Vagina (tissue), 2 donors: ENCODE data around the gene ZBTB12. TPM values are rescaled to one million over a fixed set of nuclear protein-coding genes. Genes with fewer than 3 reads are reported as not detected.
A peak's percentile ranks its signal among the peaks of the same experiment; 100 is the strongest.

Source experiments
- DNase-seq, 2 donors: peaks; one replicate each; pipeline ENCODE4 v3.0.0-alpha.2; 2017; ENCODE audit errors: extremely low spot score in 2 of 2
- H3K27ac ChIP-seq: fragments of 200-600 bp; sonication (generic); one replicate; pipeline ENCODE4 v1.5.1; 2019
- H3K27me3 ChIP-seq: fragments of 200-600 bp; sonication (generic); one replicate; pipeline ENCODE4 v1.5.1; 2019
- H3K36me3 ChIP-seq, 2 donors: fragments of 200-600 bp; sonication (generic); one replicate each; pipeline ENCODE4 v1.5.1; 2017 to 2019
- H3K4me1 ChIP-seq: fragments of 200-600 bp; sonication (generic); one replicate; pipeline ENCODE4 v1.5.1; 2019
- H3K4me3 ChIP-seq, 2 donors: fragments of 200-600 bp; sonication (generic); 1 replicate in 1 of 2; 2 replicates in 1 of 2; pipeline ENCODE4 v1.5.1; 2016 to 2019
- H3K9me3 ChIP-seq: fragments of 200-600 bp; sonication (generic); one replicate; pipeline ENCODE4 v1.5.1; 2019
- CTCF ChIP-seq, 3 experiments: fragments of 450-650 bp in 2 of 3; fragments of 200-600 bp in 1 of 3; sonication (generic) in 1 of 3; IDR thresholded peaks; one replicate each; pipeline ENCODE4 v1.5.1; 2017 to 2019; ENCODE audit warnings: antibody characterized with exemption in 3 of 3, mild to moderate bottlenecking in 2 of 3, moderate library complexity in 2 of 3
- POLR2A ChIP-seq, 2 donors: fragments of 450-650 bp; IDR thresholded peaks; one replicate each; pipeline ENCODE4 v1.6.1; 2017; ENCODE audit warnings: antibody characterized with exemption in 2 of 2, mild to moderate bottlenecking in 2 of 2, moderate library complexity in 2 of 2
- POLR2AphosphoS5 ChIP-seq, 2 donors: sonication (generic); formaldehyde crosslinking; IDR thresholded peaks; one replicate each; pipeline ENCODE4 v1.9.0; 2017; ENCODE audit warnings: antibody characterized with exemption in 2 of 2, mild to moderate bottlenecking in 2 of 2, low read depth in 1 of 2; ENCODE audit not compliant: insufficient read depth in 1 of 2
- intact Hi-C: fragments of 100-400 bp; cut with DNase I; formaldehyde crosslinking; loops from one replicate; pipeline ENCODE4 v1.15.1; 2023
- total RNA-seq: library from RNA; depleted of rRNA; stranded (reverse); fragments of >200 nt; gene quantifications from one replicate; pipeline ENCODE4 v1.2.3, GENCODE V29; 2016

Gene ZBTB12
- total RNA-seq, 1 donor from 2014 or later, result 1.7 TPM

GRCh38 chr6:31887173-31888007, 14.5 kb downstream of the ZBTB12 start:
- Histone ChIP-seq H3K27me3 (no peaks in the 10 kb centered on the region), H3K36me3 (peaks cover 0 to 93% of the 10 kb centered on the region in 2 donors), H3K9me3 (no peaks in the 10 kb centered on the region), H3K27ac (no peak overlapping the region), H3K4me1 (no peaks in the 10 kb centered on the region), H3K4me3 (no peak overlapping the region)
- DNase-seq, result peak in 1 of 2 donors; percentile 87
- TF ChIP-seq POLR2A (IDR thresholded peaks at IDR 0.05) (no peak), CTCF (IDR thresholded peaks at IDR 0.05) (no peak), POLR2AphosphoS5 (IDR thresholded peaks at IDR 0.05; ENCODE audit: insufficient read depth in 1 of 2, low read depth in 1 of 2) (no peak)
- intact Hi-C loops, result no loop called here

GRCh38 chr6:31886541-31886991, 15.3 kb downstream of the ZBTB12 start:
- Histone ChIP-seq H3K9me3 (no peaks in the 10 kb centered on the region), H3K4me1 (no peaks in the 10 kb centered on the region), H3K27me3 (no peaks in the 10 kb centered on the region), H3K36me3 (peaks cover 0 to 94% of the 10 kb centered on the region in 2 donors), H3K4me3 (no peak overlapping the region), H3K27ac (no peak overlapping the region)
- intact Hi-C loops, result no loop called here
- DNase-seq, result no peak
- no peak for TF ChIP-seq CTCF (IDR thresholded peaks at IDR 0.05)
- TF ChIP-seq POLR2A (IDR thresholded peaks at IDR 0.05), result no peak
- TF ChIP-seq POLR2AphosphoS5 (IDR thresholded peaks at IDR 0.05; ENCODE audit: insufficient read depth in 1 of 2, low read depth in 1 of 2), result no peak

GRCh38 chr6:31884528-31885035, 17.3 kb downstream of the ZBTB12 start:
- peak in 1 of 2 donors; percentile 90 for DNase-seq
- no peaks in the 10 kb centered on the region for H3K9me3 ChIP-seq
- no peak overlapping the region for H3K27ac ChIP-seq
- H3K4me1 ChIP-seq, result no peaks in the 10 kb centered on the region
- TF ChIP-seq POLR2A (IDR thresholded peaks at IDR 0.05) (no peak), CTCF (IDR thresholded peaks at IDR 0.05) (no peak), POLR2AphosphoS5 (IDR thresholded peaks at IDR 0.05; ENCODE audit: insufficient read depth in 1 of 2, low read depth in 1 of 2) (no peak)
- H3K36me3 ChIP-seq, result peaks cover 0 to 98% of the 10 kb centered on the region in 2 donors
- H3K27me3 ChIP-seq, result no peaks in the 10 kb centered on the region
- no peak overlapping the region for H3K4me3 ChIP-seq
- intact Hi-C loops, result no loop called here

- intact Hi-C loops, result no loop called here
- Histone ChIP-seq H3K9me3 (no peaks in the 10 kb centered on the region), H3K27ac (no peak overlapping the region), H3K27me3 (no peaks in the 10 kb centered on the region), H3K4me1 (no peaks in the 10 kb centered on the region), H3K4me3 (no peak overlapping the region), H3K36me3 (peaks cover 0 to 91% of the 10 kb centered on the region in 2 donors)
- TF ChIP-seq POLR2A (IDR thresholded peaks at IDR 0.05) (no peak), POLR2AphosphoS5 (IDR thresholded peaks at IDR 0.05; ENCODE audit: insufficient read depth in 1 of 2, low read depth in 1 of 2) (no peak), CTCF (IDR thresholded peaks at IDR 0.05) (no peak)
- DNase-seq, result peak in 1 of 2 donors; percentile 84
Measured at GRCh38 chr6:31883676-31884075, 18.2 kb downstream of the ZBTB12 start.

GRCh38 chr6:31882344-31882743, 19.5 kb downstream of the ZBTB12 start:
- DNase-seq, result peak in 1 of 2 donors; percentile 89
- no peaks in the 10 kb centered on the region for H3K27me3 ChIP-seq
- intact Hi-C loops, result no loop called here
- H3K27ac ChIP-seq, result no peak overlapping the region
- no peaks in the 10 kb centered on the region for H3K9me3 ChIP-seq
- TF ChIP-seq POLR2AphosphoS5 (IDR thresholded peaks at IDR 0.05; ENCODE audit: insufficient read depth in 1 of 2, low read depth in 1 of 2) (no peak), CTCF (IDR thresholded peaks at IDR 0.05) (no peak), POLR2A (IDR thresholded peaks at IDR 0.05) (no peak)
- H3K36me3 ChIP-seq, result peaks cover 0 to 79% of the 10 kb centered on the region in 2 donors
- no peak overlapping the region for H3K4me3 ChIP-seq
- no peaks in the 10 kb centered on the region for H3K4me1 ChIP-seq
